Spleen (tissue), 11 donors: ENCODE results near the gene GPR3. TPM values are rescaled to one million over a fixed set of nuclear protein-coding genes. Genes with fewer than 3 reads are reported as not detected.

Source experiments
- DNase-seq: peaks from one replicate; pipeline ENCODE4 v3.0.0-alpha.2; 2020
- H3K27ac ChIP-seq, 8 donors: fragments of 200-600 bp; sonication (generic) in 7 of 8; 1 replicate in 4 of 8; 2 replicates in 4 of 8; pipeline versions ENCODE4 v1.5.0 to v1.8.0; 2016 to 2021; ENCODE audit warnings: inconsistent platforms in 4 of 8, mild to moderate bottlenecking in 4 of 8, moderate library complexity in 1 of 8
- H3K27me3 ChIP-seq, 7 donors: fragments of 200-600 bp; sonication (generic) in 6 of 7; replicated peaks in 1 of 7; 1 replicate in 4 of 7; 2 replicates in 3 of 7; pipeline versions ENCODE4 v1.5.0 to v1.8.0; 2016 to 2021; ENCODE audit warnings: inconsistent platforms in 3 of 7, mild to moderate bottlenecking in 1 of 7
- H3K36me3 ChIP-seq, 6 donors: fragments of 200-600 bp; sonication (generic) in 5 of 6; 1 replicate in 4 of 6; 2 replicates in 2 of 6; pipeline versions ENCODE4 v1.5.0 to v1.8.0; 2016 to 2021; ENCODE audit warnings: inconsistent platforms in 2 of 6
- H3K4me1 ChIP-seq, 6 donors: fragments of 200-600 bp; sonication (generic) in 5 of 6; 1 replicate in 3 of 6; 2 replicates in 3 of 6; pipeline versions ENCODE4 v1.5.0 to v1.8.0; 2016 to 2021; ENCODE audit warnings: inconsistent platforms in 3 of 6
- H3K4me3 ChIP-seq, 8 donors: fragments of 200-600 bp; sonication (generic) in 7 of 8; 1 replicate in 4 of 8; 2 replicates in 4 of 8; pipeline versions ENCODE4 v1.5.0 to v1.8.0; 2016 to 2021; ENCODE audit warnings: inconsistent platforms in 4 of 8, mild to moderate bottlenecking in 4 of 8, moderate library complexity in 2 of 8
- H3K9me3 ChIP-seq, 8 donors: fragments of 200-600 bp; sonication (generic) in 7 of 8; 1 replicate in 4 of 8; 2 replicates in 4 of 8; pipeline versions ENCODE4 v1.5.0 to v1.8.0; 2016 to 2021; ENCODE audit warnings: inconsistent platforms in 4 of 8
- POLR2A ChIP-seq, 3 donors: fragments of 450-650 bp; IDR thresholded peaks; one replicate each; pipeline ENCODE4 v1.5.1; 2017; ENCODE audit warnings: antibody characterized with exemption in 3 of 3, mild to moderate bottlenecking in 1 of 3
- POLR2AphosphoS5 ChIP-seq, 3 donors: sonication (generic); formaldehyde crosslinking; IDR thresholded peaks; one replicate each; pipeline ENCODE4 v1.5.1; 2017; ENCODE audit warnings: antibody characterized with exemption in 3 of 3
- WGBS, 5 donors: extraction: QIAGEN DNeasy Blood & Tissue Kit in 3 of 5; methylation state at CpG; one replicate each; pipeline versions ENCODE4 v1.1.5 to v1.1.7; 2013 to 2018; 5-methylcytosine and 5-hydroxymethylcytosine counted together
- intact Hi-C: fragments of 100-400 bp; cut with DNase I; formaldehyde crosslinking; loops from one replicate; pipeline ENCODE4 v1.15.0; 2023; ENCODE audit warnings: low total_unique reads
- polyA plus RNA-seq, 3 donors: library from polyadenylated mRNA; stranded (reverse); fragments of 200-250 nt; gene quantifications; one replicate each; pipeline ENCODE4 v1.2.1, GENCODE V29; 2013
- total RNA-seq, 7 donors: library from RNA; depleted of rRNA in 3 of 7; stranded (reverse); fragments of >200 nt in 3 of 7; fragmentation: NEBNext Ultra II Directional in 4 of 7; extraction: Animal tissue kit (Norgen Biotek cat#: 25700) in 4 of 7; gene quantifications; one replicate each; pipeline versions ENCODE4 v1.1.0 to v1.2.1, GENCODE V29; 2016 to 2021
- TF ChIP-seq, protein P1 (sequence below), 11 experiments: fragments of 200-600 bp in 7 of 11; fragments of 450-650 bp in 4 of 11; sonication (generic) in 4 of 11; IDR thresholded peaks in 8 of 11; conservative IDR thresholded peaks in 3 of 11; 1 replicate in 7 of 11; 2 replicates in 4 of 11; pipeline versions ENCODE4 v1.4.0 to v1.8.0; 2016 to 2021; ENCODE audit warnings: antibody characterized with exemption in 11 of 11, inconsistent platforms in 4 of 11, mild to moderate bottlenecking in 1 of 11
- donor health status: healthy with polysubstance abuse.
- donor health status: DM: no; HTN: no; CAD: no; lungs with moderate emphysema.
- donor health status: DM: no; HTN: no; CAD: no.
- donor health status: Bipolar disorder and iron deficiency.
- donor health status: healthy.
- donor health status: DM: no; HTN: no; CAD: no.
- donor health status: DM: yes; HTN: yes; CAD: no.

GPR3 gene
- total and polyA plus RNA-seq, 10 donors: 0.05 to 0.40 (median 0.16) TPM; not detected in 4

- peak in 1 of 3 donors; percentile 42 for TF ChIP-seq POLR2AphosphoS5 (IDR thresholded peaks at IDR 0.05)
- TF ChIP-seq, protein P1, sequence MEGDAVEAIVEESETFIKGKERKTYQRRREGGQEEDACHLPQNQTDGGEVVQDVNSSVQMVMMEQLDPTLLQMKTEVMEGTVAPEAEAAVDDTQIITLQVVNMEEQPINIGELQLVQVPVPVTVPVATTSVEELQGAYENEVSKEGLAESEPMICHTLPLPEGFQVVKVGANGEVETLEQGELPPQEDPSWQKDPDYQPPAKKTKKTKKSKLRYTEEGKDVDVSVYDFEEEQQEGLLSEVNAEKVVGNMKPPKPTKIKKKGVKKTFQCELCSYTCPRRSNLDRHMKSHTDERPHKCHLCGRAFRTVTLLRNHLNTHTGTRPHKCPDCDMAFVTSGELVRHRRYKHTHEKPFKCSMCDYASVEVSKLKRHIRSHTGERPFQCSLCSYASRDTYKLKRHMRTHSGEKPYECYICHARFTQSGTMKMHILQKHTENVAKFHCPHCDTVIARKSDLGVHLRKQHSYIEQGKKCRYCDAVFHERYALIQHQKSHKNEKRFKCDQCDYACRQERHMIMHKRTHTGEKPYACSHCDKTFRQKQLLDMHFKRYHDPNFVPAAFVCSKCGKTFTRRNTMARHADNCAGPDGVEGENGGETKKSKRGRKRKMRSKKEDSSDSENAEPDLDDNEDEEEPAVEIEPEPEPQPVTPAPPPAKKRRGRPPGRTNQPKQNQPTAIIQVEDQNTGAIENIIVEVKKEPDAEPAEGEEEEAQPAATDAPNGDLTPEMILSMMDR (IDR thresholded peaks at IDR 0.05 in 8 of 11, conservative IDR thresholded peaks at IDR 0.05 in 3 of 11): no peak
These were observed 43.3 kb upstream of the GPR3 start for GRCh38 chr1:27348861-27349783.

GRCh38 chr1:27349784-27350662 is 42.4 kb upstream of the GPR3 start:
- WGBS, 5 donors: 53 to 76% (median 58%) methylated on average over 64 to 84 of the region's 84 CpGs
- intact Hi-C loops: no loop called here
- Histone ChIP-seq H3K4me3 (peak overlapping the region; percentile 14 to 67 (median 32)), H3K27me3 (peaks cover 0 to 23% (median 0%) of the 10 kb centered on the region in 7 donors), H3K9me3 (no peaks in the 10 kb centered on the region), H3K4me1 (peaks cover 0 to 63% (median 29%) of the 10 kb centered on the region in 6 donors), H3K27ac (peak overlapping the region in 1 of 8 donors; percentile 42), H3K36me3 (peaks cover 0 to 96% (median 44%) of the 10 kb centered on the region in 6 donors)
- TF ChIP-seq POLR2AphosphoS5 (IDR thresholded peaks at IDR 0.05): peak in 2 of 3 donors; percentile 20 to 51
- TF ChIP-seq POLR2A (IDR thresholded peaks at IDR 0.05): no peak
- TF ChIP-seq, protein P1 (IDR thresholded peaks at IDR 0.05 in 8 of 11, conservative IDR thresholded peaks at IDR 0.05 in 3 of 11): no peak
- DNase-seq: peak; percentile 85

More at GRCh38 chr1:27348861-27349783, 43.3 kb upstream of the GPR3 start:
- WGBS, 5 donors: 41 to 84% (median 47%) methylated on average over 11 to 51 of the region's 51 CpGs
- Histone ChIP-seq H3K27ac (peak overlapping the region in 2 of 8 donors; percentile 42 to 56), H3K9me3 (no peaks in the 10 kb centered on the region), H3K4me3 (peak overlapping the region; percentile 14 to 67 (median 32)), H3K36me3 (peaks cover 0 to 88% (median 43%) of the 10 kb centered on the region in 6 donors), H3K4me1 (peaks cover 0 to 72% (median 34%) of the 10 kb centered on the region in 6 donors), H3K27me3 (peaks cover 0 to 23% (median 0%) of the 10 kb centered on the region in 7 donors)
- DNase-seq: peak; percentile 84
- intact Hi-C loops: no loop called here

GRCh38 chr1:27350663-27351540 is 41.5 kb upstream of the GPR3 start:
- TF ChIP-seq POLR2A (IDR thresholded peaks at IDR 0.05): no peak
- TF ChIP-seq POLR2AphosphoS5 (IDR thresholded peaks at IDR 0.05): peak; percentile 30 to 65 (median 52)
- TF ChIP-seq, protein P1 (IDR thresholded peaks at IDR 0.05 in 8 of 11, conservative IDR thresholded peaks at IDR 0.05 in 3 of 11): no peak
- Histone ChIP-seq H3K4me3 (peak overlapping the region in 1 of 8 donors; percentile 67), H3K27me3 (peaks cover 0 to 23% (median 0%) of the 10 kb centered on the region in 7 donors), H3K27ac (no peak overlapping the region), H3K4me1 (peaks cover 0 to 63% (median 31%) of the 10 kb centered on the region in 6 donors), H3K36me3 (peaks cover 0 to 96% (median 43%) of the 10 kb centered on the region in 6 donors), H3K9me3 (no peaks in the 10 kb centered on the region)
- intact Hi-C loops: no loop called here
- peak; percentile 76 for DNase-seq
- WGBS, 5 donors: 67 to 79% (median 68%) methylated on average over 48 to 62 of the region's 62 CpGs
